CD4-positive, alpha-beta memory T cell (primary cell): ENCODE results near the gene PUS1. TPM values are rescaled to one million over a fixed set of nuclear protein-coding genes. Genes with fewer than 3 reads are reported as not detected.

ENCODE experiments used
- CTCF ChIA-PET: fragments of 350-600 bp; sonication (Branson Sonifier 250); formaldehyde crosslinking; loops from one replicate; lab custom pipeline; 2021; ENCODE audit warnings: inconsistent platforms; ENCODE audit not compliant: partially characterized antibody; lab: Charles Lee
- POLR2A ChIA-PET: fragments of 350-600 bp; sonication (Branson Sonifier 250); formaldehyde crosslinking; loops from one replicate; lab custom pipeline; 2021; ENCODE audit not compliant: partially characterized antibody; lab: Charles Lee
- DNase-seq, 5 donors: peaks; one replicate each; pipeline versions ENCODE4 v3.0.0 to v3.0.0-alpha.2; 2020 to 2022; ENCODE audit warnings: mixed read lengths in 1 of 5
- H3K27ac ChIP-seq: one replicate; pipeline ENCODE4 v1.7.0; 2013; ENCODE audit warnings: low read depth, low read length
- H3K27me3 ChIP-seq: 2 replicates; pipeline ENCODE4 v1.7.0; 2013; ENCODE audit warnings: mild to moderate bottlenecking, low read length, moderate library complexity; ENCODE audit not compliant: insufficient read depth
- H3K36me3 ChIP-seq: 2 replicates; pipeline ENCODE4 v1.7.0; 2013; ENCODE audit warnings: mild to moderate bottlenecking, low read length, moderate library complexity; ENCODE audit not compliant: insufficient read depth
- H3K4me1 ChIP-seq: 2 replicates; pipeline ENCODE4 v1.7.0; 2013; ENCODE audit warnings: mild to moderate bottlenecking, low read length, moderate library complexity; ENCODE audit not compliant: insufficient read depth
- H3K4me3 ChIP-seq, 2 donors: one replicate each; pipeline ENCODE4 v1.7.0; 2013; ENCODE audit warnings: low read length in 2 of 2, mild to moderate bottlenecking in 1 of 2
- H3K9me3 ChIP-seq, 2 donors: one replicate each; pipeline ENCODE4 v1.7.0; 2013; ENCODE audit warnings: low read length in 2 of 2, control low read depth in 1 of 2; ENCODE audit not compliant: control insufficient read depth in 1 of 2
- H3K27ac Mint-ChIP-seq, 7 donors: one replicate each; pipeline ENCODE4 v1.8.0; 2020 to 2021; ENCODE audit warnings: mixed read lengths in 7 of 7, mild to moderate bottlenecking in 6 of 7, inconsistent platforms in 3 of 7, moderate library complexity in 3 of 7
- H3K27me3 Mint-ChIP-seq, 2 donors: one replicate each; pipeline ENCODE4 v1.8.0; 2020 to 2021; ENCODE audit warnings: mixed read lengths in 2 of 2
- H3K36me3 Mint-ChIP-seq, 2 donors: one replicate each; pipeline ENCODE4 v1.8.0; 2020 to 2021; ENCODE audit warnings: mixed read lengths in 2 of 2, inconsistent platforms in 1 of 2, mild to moderate bottlenecking in 1 of 2
- H3K4me1 Mint-ChIP-seq, 4 donors: one replicate each; pipeline ENCODE4 v1.8.0; 2020 to 2021; ENCODE audit warnings: mixed read lengths in 4 of 4, mild to moderate bottlenecking in 1 of 4
- H3K4me3 Mint-ChIP-seq, 8 donors: one replicate each; pipeline ENCODE4 v1.8.0; 2020 to 2021; ENCODE audit warnings: mixed read lengths in 8 of 8, mild to moderate bottlenecking in 7 of 8, moderate library complexity in 6 of 8, inconsistent platforms in 3 of 8
- H3K9me3 Mint-ChIP-seq, 8 donors: one replicate each; pipeline ENCODE4 v1.8.0; 2020 to 2021; ENCODE audit warnings: mixed read lengths in 8 of 8, mild to moderate bottlenecking in 5 of 8, inconsistent platforms in 3 of 8, moderate library complexity in 1 of 8
- intact Hi-C: fragments of 100-400 bp; cut with micrococcal nuclease; formaldehyde crosslinking; loops from one replicate; pipeline ENCODE4 v1.15.1; 2023
- polyA plus RNA-seq, 2 donors: library from polyadenylated mRNA; unstranded; fragments of 300-500 nt; fragmentation: Illumina TruSeq; gene quantifications; one replicate each; pipeline ENCODE4 v1.2.3, GENCODE V29; 2021
- total RNA-seq, 2 experiments: library from RNA; stranded (reverse); gene quantifications; one replicate each; pipeline ENCODE4 v1.2.3, GENCODE V29; 2021

PUS1 gene
- total and polyA plus RNA-seq, 4 experiments from 2014 or later = 12.0 to 48.1 (median 34.9) TPM

GRCh38 chr12:131912518-131913274 lies 16.4 kb upstream of the PUS1 start:
- Mint-ChIP-seq H3K4me1 (peaks cover 0 to 1% (median 0%) of the 10 kb centered on the region in 4 donors), H3K36me3 (peaks cover 0 to 13% of the 10 kb centered on the region in 2 donors), H3K27me3 (no peaks in the 10 kb centered on the region), H3K9me3 (no peaks in the 10 kb centered on the region), H3K27ac (no peak overlapping the region), H3K4me3 (no peak overlapping the region)
- intact Hi-C loops = no loop called here
- Histone ChIP-seq H3K4me3 (no peak overlapping the region), H3K4me1 (no peaks in the 10 kb centered on the region), H3K36me3 (peaks cover 36% of the 10 kb centered on the region), H3K27ac (no peak overlapping the region), H3K27me3 (no peaks in the 10 kb centered on the region), H3K9me3 (no peaks in the 10 kb centered on the region)
- ChIA-PET CTCF (no interaction called here), POLR2A (no interaction called here)
- peak in 1 of 5 donors; percentile 34 for DNase-seq

- Mint-ChIP-seq H3K36me3 (peaks cover 0 to 13% of the 10 kb centered on the region in 2 donors), H3K9me3 (no peaks in the 10 kb centered on the region), H3K27me3 (no peaks in the 10 kb centered on the region), H3K4me1 (peaks cover 0 to 1% (median 0%) of the 10 kb centered on the region in 4 donors), H3K4me3 (no peak overlapping the region), H3K27ac (no peak overlapping the region)
- H3K4me3 ChIP-seq = no peak overlapping the region
- POLR2A ChIA-PET = no interaction called here
- no peaks in the 10 kb centered on the region for H3K4me1 ChIP-seq
- peak in 1 of 5 donors; percentile 20 for DNase-seq
- CTCF ChIA-PET = no interaction called here
- no peak overlapping the region for H3K27ac ChIP-seq
- H3K9me3 ChIP-seq = no peaks in the 10 kb centered on the region
- H3K27me3 ChIP-seq = no peaks in the 10 kb centered on the region
- intact Hi-C loops = no loop called here
- H3K36me3 ChIP-seq = peaks cover 36% of the 10 kb centered on the region
These were observed 15.4 kb upstream of the PUS1 start for GRCh38 chr12:131913666-131914065.

- peaks cover 36% of the 10 kb centered on the region for H3K36me3 ChIP-seq
- peak overlapping the region in 2 of 7 donors; percentile 23 to 52 for H3K27ac Mint-ChIP-seq
These were observed 14.8 kb upstream of the PUS1 start for GRCh38 chr12:131914179-131914702.

GRCh38 chr12:131915000-131915689 lies 13.9 kb upstream of the PUS1 start:
- DNase-seq = peak in 1 of 5 donors; percentile 17
- intact Hi-C loops = no loop called here
- H3K27me3 Mint-ChIP-seq = no peaks in the 10 kb centered on the region
- no peaks in the 10 kb centered on the region for H3K27me3 ChIP-seq
- no peak overlapping the region for H3K27ac Mint-ChIP-seq
- ChIA-PET CTCF (no interaction called here), POLR2A (no interaction called here)
- H3K4me1 Mint-ChIP-seq = no peaks in the 10 kb centered on the region
- H3K36me3 Mint-ChIP-seq = peaks cover 0 to 10% of the 10 kb centered on the region in 2 donors
- H3K4me3 ChIP-seq = no peak overlapping the region
- no peaks in the 10 kb centered on the region for H3K9me3 ChIP-seq
- H3K27ac ChIP-seq = no peak overlapping the region
- H3K4me3 Mint-ChIP-seq = no peak overlapping the region
- peaks cover 34% of the 10 kb centered on the region for H3K36me3 ChIP-seq
- no peaks in the 10 kb centered on the region for H3K4me1 ChIP-seq
- no peaks in the 10 kb centered on the region for H3K9me3 Mint-ChIP-seq

More at GRCh38 chr12:131914179-131914702, 14.8 kb upstream of the PUS1 start:
- no peaks in the 10 kb centered on the region for H3K27me3 Mint-ChIP-seq
- POLR2A ChIA-PET = no interaction called here
- peak in 1 of 5 donors; percentile 12 for DNase-seq
- Histone ChIP-seq H3K4me1 (no peaks in the 10 kb centered on the region), H3K27ac (no peak overlapping the region), H3K4me3 (no peak overlapping the region), H3K9me3 (no peaks in the 10 kb centered on the region), H3K27me3 (no peaks in the 10 kb centered on the region)
- CTCF ChIA-PET = no interaction called here
- no peaks in the 10 kb centered on the region for H3K4me1 Mint-ChIP-seq
- H3K4me3 Mint-ChIP-seq = no peak overlapping the region
- H3K36me3 Mint-ChIP-seq = peaks cover 0 to 10% of the 10 kb centered on the region in 2 donors
- intact Hi-C loops = no loop called here
- no peaks in the 10 kb centered on the region for H3K9me3 Mint-ChIP-seq

- Mint-ChIP-seq H3K4me1 (no peaks in the 10 kb centered on the region), H3K9me3 (no peaks in the 10 kb centered on the region), H3K27me3 (no peaks in the 10 kb centered on the region), H3K27ac (no peak overlapping the region), H3K4me3 (no peak overlapping the region), H3K36me3 (peaks cover 0 to 15% of the 10 kb centered on the region in 2 donors)
- Histone ChIP-seq H3K27ac (no peak overlapping the region), H3K27me3 (no peaks in the 10 kb centered on the region), H3K36me3 (peaks cover 27% of the 10 kb centered on the region), H3K9me3 (no peaks in the 10 kb centered on the region), H3K4me3 (no peak overlapping the region), H3K4me1 (no peaks in the 10 kb centered on the region)
- DNase-seq = peak in 1 of 5 donors; percentile 24
- ChIA-PET CTCF (no interaction called here), POLR2A (no interaction called here)
- intact Hi-C loops = no loop called here
These were observed 13.3 kb upstream of the PUS1 start for GRCh38 chr12:131915823-131916222.

GRCh38 chr12:131916306-131917138 lies 12.6 kb upstream of the PUS1 start:
- Mint-ChIP-seq H3K4me3 (no peak overlapping the region), H3K27me3 (no peaks in the 10 kb centered on the region), H3K36me3 (peaks cover 0 to 10% of the 10 kb centered on the region in 2 donors), H3K9me3 (no peaks in the 10 kb centered on the region), H3K27ac (no peak overlapping the region), H3K4me1 (no peaks in the 10 kb centered on the region)
- H3K4me1 ChIP-seq = no peaks in the 10 kb centered on the region
- CTCF ChIA-PET = no interaction called here
- H3K27ac ChIP-seq = no peak overlapping the region
- H3K4me3 ChIP-seq = no peak overlapping the region
- peaks cover 24% of the 10 kb centered on the region for H3K36me3 ChIP-seq
- H3K9me3 ChIP-seq = no peaks in the 10 kb centered on the region
- intact Hi-C loops = no loop called here
- POLR2A ChIA-PET = no interaction called here
- no peaks in the 10 kb centered on the region for H3K27me3 ChIP-seq
- no peak for DNase-seq
